SU-DHL-6 (cell line): ENCODE measurements around the gene GGT5.
"Not testable (repeated sequence)": the region's sequence is repeated elsewhere in the genome, so short reads cannot be mapped to it uniquely, and the experiment has no call there.

ENCODE experiments used
- CTCF ChIP-seq: fragments of 200-600 bp; sonication (generic); IDR thresholded peaks from one replicate; pipeline ENCODE4 v1.5.1; 2017; ENCODE audit warnings: antibody characterized with exemption, mild to moderate bottlenecking, low read length, moderate library complexity; ENCODE audit not compliant: insufficient read depth, poor library complexity, severe bottlenecking
- EZH2phosphoT487 ChIP-seq: fragments of 200-600 bp; sonication (generic), shearing (Covaris generic); conservative IDR thresholded peaks from 2 replicates; pipeline ENCODE4 v1.6.1; 2018; ENCODE audit warnings: mild to moderate bottlenecking, antibody characterized with exemption, low read length, moderate library complexity, mixed read lengths

GRCh38 chr22:24259459-24259858 is 14.6 kb upstream of the GGT5 start:
- not testable (repeated sequence) for TF ChIP-seq CTCF, EZH2phosphoT487
